KBM-7 (cell line): ENCODE data around the gene IDE.
"Not testable (repeated sequence)": the region's sequence is repeated elsewhere in the genome, so short reads cannot be mapped to it uniquely, and the experiment has no call there.

Experiments
- DNase-seq: peaks from one replicate; pipeline ENCODE4 v3.0.0-alpha.2; 2015
- in situ Hi-C: fragments of 300-500 bp; cut with MboI; formaldehyde crosslinking; loops from 2 replicates; pipeline ENCODE4 v1.14.3; 2020; ENCODE audit warnings: low sequenced_read_pairs, low pct_unique_long_range_greater_than_20kb, mixed read lengths

Gene IDE

GRCh38 chr10:92436611-92437010 lies 137.3 kb downstream of the IDE start:
- in situ Hi-C loops, result loop anchor here (10.0 kb wide), 1 partner anchor 352 kb away; no protein-coding TSS in a partner anchor
- DNase-seq, result no peak

- in situ Hi-C loops, result loop anchor here (10.0 kb wide), 1 partner anchor 351 kb away; no protein-coding TSS in a partner anchor
- DNase-seq, result not testable (repeated sequence)
These were observed 137.8 kb downstream of the IDE start for GRCh38 chr10:92436065-92436464.

GRCh38 chr10:92434385-92434784 lies 139.5 kb downstream of the IDE start:
- in situ Hi-C loops, result loop anchor here (10.0 kb wide), 1 partner anchor 350 kb away; no protein-coding TSS in a partner anchor
- DNase-seq, result no peak

GRCh38 chr10:92432596-92432995 lies 141.3 kb downstream of the IDE start:
- DNase-seq, result no peak
- in situ Hi-C loops, result loop anchor here (10.0 kb wide), 1 partner anchor 348 kb away; no protein-coding TSS in a partner anchor

- in situ Hi-C loops, result loop anchor here (10.0 kb wide), 1 partner anchor 345 kb away; no protein-coding TSS in a partner anchor
- DNase-seq, result peak; percentile 23
These were observed 143.8 kb downstream of the IDE start for GRCh38 chr10:92430103-92430502.

- in situ Hi-C loops, result no loop called here
These were observed 152.3 kb downstream of the IDE start for GRCh38 chr10:92421550-92421949.

GRCh38 chr10:92420546-92421275 lies 153.2 kb downstream of the IDE start:
- no peak for DNase-seq
- in situ Hi-C loops, result no loop called here

More at GRCh38 chr10:92421550-92421949, 152.3 kb downstream of the IDE start:
- DNase-seq, result no peak

GRCh38 chr10:92419740-92420545 lies 153.9 kb downstream of the IDE start:
- in situ Hi-C loops, result no loop called here

GRCh38 chr10:92418891-92419290 lies 155.0 kb downstream of the IDE start:
- no peak for DNase-seq
- in situ Hi-C loops, result no loop called here

More at GRCh38 chr10:92419740-92420545, 153.9 kb downstream of the IDE start:
- no peak for DNase-seq

- in situ Hi-C loops, result no loop called here
- DNase-seq, result no peak
These were observed 155.7 kb downstream of the IDE start for GRCh38 chr10:92418221-92418620.

- DNase-seq, result no peak
- in situ Hi-C loops, result no loop called here
These were observed 160.4 kb downstream of the IDE start for GRCh38 chr10:92413519-92413918.

- DNase-seq, result no peak
- in situ Hi-C loops, result no loop called here
These were observed 160.9 kb downstream of the IDE start for GRCh38 chr10:92413011-92413410.

- no peak for DNase-seq
- in situ Hi-C loops, result no loop called here
These were observed 162.5 kb downstream of the IDE start for GRCh38 chr10:92411406-92411805.

GRCh38 chr10:92410501-92410900 lies 163.4 kb downstream of the IDE start:
- in situ Hi-C loops, result no loop called here
- no peak for DNase-seq

GRCh38 chr10:92408017-92408361 lies 165.9 kb downstream of the IDE start:
- no peak for DNase-seq
- in situ Hi-C loops, result no loop called here

- no peak for DNase-seq
- in situ Hi-C loops, result no loop called here
These were observed 166.4 kb downstream of the IDE start for GRCh38 chr10:92407305-92408016.

- DNase-seq, result no peak
- in situ Hi-C loops, result no loop called here
These were observed 168.4 kb downstream of the IDE start for GRCh38 chr10:92405419-92405924.

- DNase-seq, result no peak
- in situ Hi-C loops, result no loop called here
These were observed 169.1 kb downstream of the IDE start for GRCh38 chr10:92404612-92405418.

GRCh38 chr10:92402234-92402633 lies 171.7 kb downstream of the IDE start:
- in situ Hi-C loops, DNase-seq: not testable (repeated sequence)
